Measurements from ENCODE around the gene ZSCAN31.

ZSCAN31 gene

DNA sequence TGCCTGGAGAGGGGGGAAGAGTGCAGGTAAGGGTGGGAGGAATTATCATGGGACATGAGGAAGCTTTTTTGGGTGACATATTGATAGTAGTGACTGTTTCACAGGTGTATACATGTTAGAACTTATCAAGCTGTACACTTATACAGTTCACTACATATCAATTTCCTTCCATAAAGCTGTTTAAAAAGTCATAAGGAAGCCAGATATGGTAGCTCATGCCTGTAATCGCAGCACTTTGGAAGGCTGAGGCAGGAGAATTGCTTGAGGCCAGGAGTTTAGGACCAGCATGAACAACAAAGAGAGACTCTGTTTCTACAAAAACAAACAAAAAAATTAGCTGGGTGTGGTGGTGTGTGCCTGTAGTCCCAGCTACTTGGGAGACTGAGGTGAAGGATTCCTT is 41.9 kb upstream of the ZSCAN31 start:
- Histone ChIP-seq H3K4ac (ENCODE audit: low read depth, low read length) (no peak overlapping the region), H3K4me1 (ENCODE audit: control insufficient read depth, low read depth, low read length) (no peaks in the 10 kb centered on the region), H3K9ac (ENCODE audit: low read length) (no peak overlapping the region), H2AK5ac (ENCODE audit: low read length) (no peak overlapping the region), H3K79me1 (ENCODE audit: low read length) (peaks cover 5% of the 10 kb centered on the region), H2BK15ac (replicated peaks; ENCODE audit: low read depth) (no peak overlapping the region), H4K8ac (ENCODE audit: low read depth, low read length) (no peak overlapping the region), H3K4me3 (ENCODE audit: low read length) (no peak overlapping the region), H4K5ac (ENCODE audit: low read length) (no peak overlapping the region), H2BK5ac (ENCODE audit: low read length) (no peak overlapping the region), H3K23ac (ENCODE audit: low read length) (no peak overlapping the region), H3K36me3 (ENCODE audit: control insufficient read depth, insufficient read depth, low read length) (peaks cover 4% of the 10 kb centered on the region), H3K79me2 (ENCODE audit: control insufficient read depth, insufficient read depth, low read length) (peaks cover 3% of the 10 kb centered on the region), H3K27ac (ENCODE audit: low read depth, low read length) (no peak overlapping the region), H3K27me3 (ENCODE audit: insufficient read depth, low read length, poor library complexity) (no peaks in the 10 kb centered on the region), H3K56ac (ENCODE audit: low read length) (no peak overlapping the region), H3K4me2 (ENCODE audit: low read length) (no peak overlapping the region), H2BK120ac (ENCODE audit: low read depth, low read length) (no peak overlapping the region), H3K18ac (ENCODE audit: low read length) (no peak overlapping the region)
- no CpG with 5 or more reads among the region's 1 CpG for WGBS (ENCODE audit: extremely low coverage, insufficient coverage, low lambda C conversion rate)
- DNase-seq = no peak

DNA sequence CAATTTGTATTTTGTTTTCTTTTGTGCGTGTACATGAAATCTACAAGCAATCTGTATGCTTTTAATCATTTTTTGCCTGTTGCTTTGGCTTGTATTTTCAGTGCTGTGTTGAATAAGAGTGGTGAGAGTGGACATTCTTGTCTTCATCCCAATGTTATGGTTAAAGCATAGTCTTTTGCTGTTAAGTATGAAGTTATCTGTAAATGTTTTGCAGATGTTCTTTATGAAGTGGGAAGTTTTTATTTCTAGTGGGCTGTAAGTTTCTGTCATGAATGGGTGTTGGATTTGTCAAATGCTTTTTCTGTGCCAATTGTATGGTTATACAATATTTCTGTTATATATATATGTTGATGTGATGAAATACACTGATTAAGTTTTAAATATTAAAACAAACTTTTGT is 38.0 kb upstream of the ZSCAN31 start:
- Histone ChIP-seq H2BK15ac (replicated peaks; ENCODE audit: low read depth) (no peak overlapping the region), H3K23ac (ENCODE audit: low read length) (no peak overlapping the region), H3K27ac (ENCODE audit: low read depth, low read length) (no peak overlapping the region), H3K79me1 (ENCODE audit: low read length) (no peaks in the 10 kb centered on the region), H3K4me2 (ENCODE audit: low read length) (no peak overlapping the region), H3K27me3 (ENCODE audit: insufficient read depth, low read length, poor library complexity) (no peaks in the 10 kb centered on the region), H3K56ac (ENCODE audit: low read length) (no peak overlapping the region), H2AK5ac (ENCODE audit: low read length) (no peak overlapping the region), H3K4ac (ENCODE audit: low read depth, low read length) (no peak overlapping the region), H3K4me3 (ENCODE audit: low read length) (no peak overlapping the region), H4K8ac (ENCODE audit: low read depth, low read length) (no peak overlapping the region), H2BK5ac (ENCODE audit: low read length) (no peak overlapping the region), H4K5ac (ENCODE audit: low read length) (no peak overlapping the region), H3K36me3 (ENCODE audit: control insufficient read depth, insufficient read depth, low read length) (no peaks in the 10 kb centered on the region), H3K4me1 (ENCODE audit: control insufficient read depth, low read depth, low read length) (no peaks in the 10 kb centered on the region), H2BK120ac (ENCODE audit: low read depth, low read length) (no peak overlapping the region), H3K18ac (ENCODE audit: low read length) (no peak overlapping the region), H3K9ac (ENCODE audit: low read length) (no peak overlapping the region), H3K79me2 (ENCODE audit: control insufficient read depth, insufficient read depth, low read length) (no peaks in the 10 kb centered on the region)
- DNase-seq = no peak
- WGBS (ENCODE audit: extremely low coverage, insufficient coverage, low lambda C conversion rate) = no CpG with 5 or more reads among the region's 1 CpG

DNA sequence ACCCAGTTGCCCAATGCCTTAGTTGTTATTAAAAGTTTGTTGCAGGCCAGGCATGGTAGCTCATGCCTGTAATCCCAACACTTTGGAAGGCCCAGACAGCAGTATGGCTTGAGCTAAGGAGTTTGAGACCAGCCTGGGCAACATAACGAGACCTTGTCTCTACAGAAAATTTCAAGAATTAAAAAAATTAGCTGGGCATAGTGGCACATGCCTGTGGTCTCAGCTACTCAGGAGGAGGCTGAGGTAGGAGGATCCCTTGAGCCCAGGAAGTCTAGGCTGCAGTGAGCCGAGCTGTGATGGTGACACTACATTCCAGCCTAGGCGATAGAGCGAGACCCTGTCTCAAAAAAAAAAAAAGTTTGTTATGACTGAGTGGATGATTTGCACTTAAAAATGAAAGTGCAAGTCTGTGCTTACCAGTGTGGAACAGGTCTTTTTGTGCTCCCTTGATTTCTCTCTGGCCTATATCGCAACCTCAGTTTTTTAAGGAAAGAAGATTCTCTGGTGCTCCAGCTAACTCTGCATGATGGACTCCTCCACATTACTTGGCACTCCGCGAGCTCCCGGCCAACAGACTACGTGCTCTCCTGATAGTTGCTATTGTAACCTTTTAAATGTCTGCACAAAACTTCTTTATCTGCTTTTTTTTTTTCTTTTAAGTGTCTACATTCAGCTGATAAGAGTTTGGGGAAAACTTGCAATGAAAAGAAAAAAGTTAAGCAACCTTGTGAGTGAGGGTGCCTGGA is 35.9 kb upstream of the ZSCAN31 start:
- Histone ChIP-seq H4K5ac (ENCODE audit: low read length) (no peak overlapping the region), H3K4ac (ENCODE audit: low read depth, low read length) (no peak overlapping the region), H3K79me1 (ENCODE audit: low read length) (no peaks in the 10 kb centered on the region), H2AK5ac (ENCODE audit: low read length) (no peak overlapping the region), H3K79me2 (ENCODE audit: control insufficient read depth, insufficient read depth, low read length) (no peaks in the 10 kb centered on the region), H2BK5ac (ENCODE audit: low read length) (no peak overlapping the region), H2BK120ac (ENCODE audit: low read depth, low read length) (no peak overlapping the region), H3K36me3 (ENCODE audit: control insufficient read depth, insufficient read depth, low read length) (no peaks in the 10 kb centered on the region), H3K56ac (ENCODE audit: low read length) (no peak overlapping the region), H3K27me3 (ENCODE audit: insufficient read depth, low read length, poor library complexity) (no peaks in the 10 kb centered on the region), H4K8ac (ENCODE audit: low read depth, low read length) (no peak overlapping the region), H2BK15ac (replicated peaks; ENCODE audit: low read depth) (no peak overlapping the region), H3K9ac (ENCODE audit: low read length) (no peak overlapping the region), H3K23ac (ENCODE audit: low read length) (no peak overlapping the region), H3K4me3 (ENCODE audit: low read length) (no peak overlapping the region), H3K4me2 (ENCODE audit: low read length) (no peak overlapping the region), H3K27ac (ENCODE audit: low read depth, low read length) (no peak overlapping the region), H3K4me1 (ENCODE audit: control insufficient read depth, low read depth, low read length) (no peaks in the 10 kb centered on the region), H3K18ac (ENCODE audit: low read length) (no peak overlapping the region)
- WGBS (ENCODE audit: extremely low coverage, insufficient coverage, low lambda C conversion rate) = no CpG with 5 or more reads among the region's 9 CpGs
- no peak for DNase-seq

DNA sequence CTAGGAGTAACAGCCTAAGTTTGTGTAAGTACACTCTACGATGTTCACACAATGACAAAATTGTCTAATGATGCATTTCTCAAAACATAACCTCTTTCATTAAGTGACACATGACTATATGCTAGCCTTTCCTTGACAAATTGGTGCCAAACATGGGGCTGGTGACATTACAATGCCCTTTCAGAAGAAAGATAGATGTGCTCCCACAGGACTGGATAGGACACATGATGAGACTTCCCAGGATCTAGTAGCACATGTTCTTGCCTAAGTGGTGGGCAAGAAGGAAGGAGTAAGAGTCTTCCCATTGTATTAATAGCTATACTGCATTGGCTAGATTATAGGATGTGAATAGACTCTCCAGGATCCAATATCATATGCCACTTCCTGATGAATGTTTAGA is 35.3 kb upstream of the ZSCAN31 start:
- Histone ChIP-seq H2AK5ac (ENCODE audit: low read length) (no peak overlapping the region), H3K27me3 (ENCODE audit: insufficient read depth, low read length, poor library complexity) (no peaks in the 10 kb centered on the region), H3K27ac (ENCODE audit: low read depth, low read length) (no peak overlapping the region), H3K79me2 (ENCODE audit: control insufficient read depth, insufficient read depth, low read length) (no peaks in the 10 kb centered on the region), H3K9ac (ENCODE audit: low read length) (no peak overlapping the region), H2BK120ac (ENCODE audit: low read depth, low read length) (no peak overlapping the region), H3K4ac (ENCODE audit: low read depth, low read length) (no peak overlapping the region), H3K56ac (ENCODE audit: low read length) (no peak overlapping the region), H3K23ac (ENCODE audit: low read length) (no peak overlapping the region), H4K8ac (ENCODE audit: low read depth, low read length) (no peak overlapping the region), H3K4me2 (ENCODE audit: low read length) (no peak overlapping the region), H3K79me1 (ENCODE audit: low read length) (no peaks in the 10 kb centered on the region), H3K36me3 (ENCODE audit: control insufficient read depth, insufficient read depth, low read length) (no peaks in the 10 kb centered on the region), H3K18ac (ENCODE audit: low read length) (no peak overlapping the region), H2BK15ac (replicated peaks; ENCODE audit: low read depth) (no peak overlapping the region), H3K4me1 (ENCODE audit: control insufficient read depth, low read depth, low read length) (no peaks in the 10 kb centered on the region), H3K4me3 (ENCODE audit: low read length) (no peak overlapping the region), H2BK5ac (ENCODE audit: low read length) (no peak overlapping the region), H4K5ac (ENCODE audit: low read length) (no peak overlapping the region)
- WGBS (ENCODE audit: extremely low coverage, insufficient coverage, low lambda C conversion rate) = no CpG with 5 or more reads among the region's 1 CpG
- DNase-seq = no peak

DNA sequence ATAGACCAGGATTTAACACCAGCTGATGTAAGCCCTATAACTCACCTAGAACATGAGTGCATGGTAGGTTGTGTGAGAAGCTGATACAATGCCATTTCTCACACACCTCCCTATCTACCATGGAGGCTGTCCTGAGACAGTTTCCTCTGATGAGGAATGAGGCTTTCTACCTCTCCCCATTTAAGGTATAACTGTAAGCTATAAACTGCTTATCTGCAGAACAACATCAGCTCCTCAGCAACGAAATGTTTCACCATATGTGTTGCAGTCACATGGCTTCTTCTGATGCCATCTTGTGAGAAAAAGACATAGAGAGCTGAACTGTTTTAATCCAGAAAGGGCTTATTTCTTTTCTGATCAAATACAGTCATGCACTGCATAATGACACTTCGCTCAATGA is 34.5 kb upstream of the ZSCAN31 start:
- H2BK5ac ChIP-seq (ENCODE audit: low read length) = no peak overlapping the region
- no peaks in the 10 kb centered on the region for H3K79me1 ChIP-seq (ENCODE audit: low read length)
- H3K56ac ChIP-seq (ENCODE audit: low read length) = no peak overlapping the region
- no CpG with 5 or more reads among the region's 2 CpGs for WGBS (ENCODE audit: extremely low coverage, insufficient coverage, low lambda C conversion rate)
- H3K36me3 ChIP-seq (ENCODE audit: control insufficient read depth, insufficient read depth, low read length) = no peaks in the 10 kb centered on the region
- H4K8ac ChIP-seq (ENCODE audit: low read depth, low read length) = no peak overlapping the region
- no peak overlapping the region for H2AK5ac ChIP-seq (ENCODE audit: low read length)
- H3K4ac ChIP-seq (ENCODE audit: low read depth, low read length) = no peak overlapping the region
- no peak overlapping the region for H3K18ac ChIP-seq (ENCODE audit: low read length)
- no peak overlapping the region for H2BK15ac ChIP-seq (replicated peaks; ENCODE audit: low read depth)
- H3K27ac ChIP-seq (ENCODE audit: low read depth, low read length) = no peak overlapping the region
- H4K5ac ChIP-seq (ENCODE audit: low read length) = no peak overlapping the region
- no peak overlapping the region for H3K4me3 ChIP-seq (ENCODE audit: low read length)
- H3K79me2 ChIP-seq (ENCODE audit: control insufficient read depth, insufficient read depth, low read length) = no peaks in the 10 kb centered on the region
- DNase-seq = no peak
- H3K27me3 ChIP-seq (ENCODE audit: insufficient read depth, low read length, poor library complexity) = no peaks in the 10 kb centered on the region
- no peak overlapping the region for H3K23ac ChIP-seq (ENCODE audit: low read length)
- no peak overlapping the region for H3K4me2 ChIP-seq (ENCODE audit: low read length)
- H2BK120ac ChIP-seq (ENCODE audit: low read depth, low read length) = no peak overlapping the region
- H3K4me1 ChIP-seq (ENCODE audit: control insufficient read depth, low read depth, low read length) = no peaks in the 10 kb centered on the region
- no peak overlapping the region for H3K9ac ChIP-seq (ENCODE audit: low read length)

DNA sequence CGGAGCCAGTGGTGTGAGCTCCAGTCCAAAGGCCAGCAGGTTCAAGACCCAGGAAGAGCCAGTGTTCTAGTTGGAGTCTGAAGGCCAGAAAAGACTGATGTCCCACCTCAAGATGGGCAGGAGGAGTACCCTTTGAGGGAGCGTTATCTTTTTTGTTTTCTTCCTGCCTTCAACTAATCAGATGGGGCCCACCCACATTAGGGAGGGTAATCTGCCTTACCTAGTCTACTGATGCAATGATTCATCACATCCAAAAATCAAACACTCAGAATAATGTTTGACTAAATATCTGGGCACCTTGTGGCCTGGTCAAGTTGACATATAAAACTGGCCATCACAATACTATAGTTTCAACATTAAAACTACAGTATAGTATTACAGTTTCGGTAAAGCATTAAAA is 33.5 kb upstream of the ZSCAN31 start:
- H3K27ac ChIP-seq (ENCODE audit: low read depth, low read length) = no peak overlapping the region
- no peak overlapping the region for H3K56ac ChIP-seq (ENCODE audit: low read length)
- H3K18ac ChIP-seq (ENCODE audit: low read length) = no peak overlapping the region
- no peaks in the 10 kb centered on the region for H3K27me3 ChIP-seq (ENCODE audit: insufficient read depth, low read length, poor library complexity)
- no peak overlapping the region for H3K23ac ChIP-seq (ENCODE audit: low read length)
- DNase-seq = no peak
- no peak overlapping the region for H4K8ac ChIP-seq (ENCODE audit: low read depth, low read length)
- no CpG with 5 or more reads among the region's 3 CpGs for WGBS (ENCODE audit: extremely low coverage, insufficient coverage, low lambda C conversion rate)
- no peak overlapping the region for H2BK120ac ChIP-seq (ENCODE audit: low read depth, low read length)
- H3K79me1 ChIP-seq (ENCODE audit: low read length) = no peaks in the 10 kb centered on the region
- no peak overlapping the region for H4K5ac ChIP-seq (ENCODE audit: low read length)
- no peak overlapping the region for H3K4me3 ChIP-seq (ENCODE audit: low read length)
- no peaks in the 10 kb centered on the region for H3K36me3 ChIP-seq (ENCODE audit: control insufficient read depth, insufficient read depth, low read length)
- H2AK5ac ChIP-seq (ENCODE audit: low read length) = no peak overlapping the region
- no peaks in the 10 kb centered on the region for H3K4me1 ChIP-seq (ENCODE audit: control insufficient read depth, low read depth, low read length)
- H2BK5ac ChIP-seq (ENCODE audit: low read length) = no peak overlapping the region
- H3K4me2 ChIP-seq (ENCODE audit: low read length) = no peak overlapping the region
- H2BK15ac ChIP-seq (replicated peaks; ENCODE audit: low read depth) = no peak overlapping the region
- no peak overlapping the region for H3K4ac ChIP-seq (ENCODE audit: low read depth, low read length)
- H3K79me2 ChIP-seq (ENCODE audit: control insufficient read depth, insufficient read depth, low read length) = no peaks in the 10 kb centered on the region
- no peak overlapping the region for H3K9ac ChIP-seq (ENCODE audit: low read length)

Data from mesendoderm (in vitro differentiated cells).